ENCODE data around the gene INO80B. TPM values are rescaled to one million over a fixed set of nuclear protein-coding genes. Genes with fewer than 3 reads are reported as not detected.

The INO80B gene
- polyA plus RNA-seq, 1 experiment: 6.4 TPM

DNA sequence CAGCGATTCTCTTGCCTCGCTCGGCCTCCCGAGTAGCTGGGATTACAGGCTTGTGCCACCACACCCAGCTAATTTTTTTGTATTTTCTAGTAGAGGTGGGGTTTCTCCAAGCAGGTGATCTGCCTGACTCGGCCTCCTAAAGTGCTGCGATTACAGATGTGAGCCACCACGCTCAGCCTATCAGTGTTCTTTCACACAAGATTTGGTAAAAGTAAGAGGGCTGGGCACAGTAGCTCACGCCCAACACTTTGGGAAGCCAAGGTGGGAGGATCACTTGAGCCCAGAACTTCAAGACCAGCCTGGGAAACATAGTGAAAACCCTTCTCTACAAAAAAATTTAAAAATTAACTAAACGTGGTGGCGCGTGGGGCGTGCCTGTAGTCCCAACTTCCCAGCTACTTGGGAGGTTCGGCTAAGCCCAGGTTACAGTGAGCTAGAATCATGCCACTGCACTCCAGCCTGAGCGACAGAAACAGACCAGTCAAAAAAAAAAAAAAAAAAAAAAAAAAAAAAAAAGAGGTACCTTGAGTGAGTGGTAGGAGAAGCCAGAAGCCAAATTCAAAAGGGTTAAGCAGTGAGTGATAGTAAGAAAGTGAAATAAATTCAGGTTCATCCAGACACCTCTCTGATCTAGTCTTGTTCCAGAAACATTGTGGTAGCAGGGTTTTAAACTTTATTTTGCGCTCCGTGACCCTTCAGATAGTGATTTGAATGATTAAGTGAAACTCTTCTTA is 16.6 kb downstream of the INO80B start:
- TF ChIP-seq, protein P1, sequence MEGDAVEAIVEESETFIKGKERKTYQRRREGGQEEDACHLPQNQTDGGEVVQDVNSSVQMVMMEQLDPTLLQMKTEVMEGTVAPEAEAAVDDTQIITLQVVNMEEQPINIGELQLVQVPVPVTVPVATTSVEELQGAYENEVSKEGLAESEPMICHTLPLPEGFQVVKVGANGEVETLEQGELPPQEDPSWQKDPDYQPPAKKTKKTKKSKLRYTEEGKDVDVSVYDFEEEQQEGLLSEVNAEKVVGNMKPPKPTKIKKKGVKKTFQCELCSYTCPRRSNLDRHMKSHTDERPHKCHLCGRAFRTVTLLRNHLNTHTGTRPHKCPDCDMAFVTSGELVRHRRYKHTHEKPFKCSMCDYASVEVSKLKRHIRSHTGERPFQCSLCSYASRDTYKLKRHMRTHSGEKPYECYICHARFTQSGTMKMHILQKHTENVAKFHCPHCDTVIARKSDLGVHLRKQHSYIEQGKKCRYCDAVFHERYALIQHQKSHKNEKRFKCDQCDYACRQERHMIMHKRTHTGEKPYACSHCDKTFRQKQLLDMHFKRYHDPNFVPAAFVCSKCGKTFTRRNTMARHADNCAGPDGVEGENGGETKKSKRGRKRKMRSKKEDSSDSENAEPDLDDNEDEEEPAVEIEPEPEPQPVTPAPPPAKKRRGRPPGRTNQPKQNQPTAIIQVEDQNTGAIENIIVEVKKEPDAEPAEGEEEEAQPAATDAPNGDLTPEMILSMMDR (IDR thresholded peaks at IDR 0.05; ENCODE audit: insufficient read depth, low read depth, low read length): no peak
- no peak for DNase-seq (ENCODE audit: low read depth)
- Histone ChIP-seq H3K4me3 (ENCODE audit: low read depth, low read length) (peak overlapping the region; percentile 76), H3K36me3 (ENCODE audit: control insufficient read depth, insufficient read depth, low read length) (peaks cover 13% of the 10 kb centered on the region), H3K27me3 (ENCODE audit: control insufficient read depth, insufficient read depth, low read length) (no peaks in the 10 kb centered on the region)
- ChIA-PET CTCF (interaction anchor here (1.6 kb wide), 1 partner anchor 116 kb away, joined by 5 read pairs; no protein-coding TSS in a partner anchor), POLR2A (no interaction called here)

DNA sequence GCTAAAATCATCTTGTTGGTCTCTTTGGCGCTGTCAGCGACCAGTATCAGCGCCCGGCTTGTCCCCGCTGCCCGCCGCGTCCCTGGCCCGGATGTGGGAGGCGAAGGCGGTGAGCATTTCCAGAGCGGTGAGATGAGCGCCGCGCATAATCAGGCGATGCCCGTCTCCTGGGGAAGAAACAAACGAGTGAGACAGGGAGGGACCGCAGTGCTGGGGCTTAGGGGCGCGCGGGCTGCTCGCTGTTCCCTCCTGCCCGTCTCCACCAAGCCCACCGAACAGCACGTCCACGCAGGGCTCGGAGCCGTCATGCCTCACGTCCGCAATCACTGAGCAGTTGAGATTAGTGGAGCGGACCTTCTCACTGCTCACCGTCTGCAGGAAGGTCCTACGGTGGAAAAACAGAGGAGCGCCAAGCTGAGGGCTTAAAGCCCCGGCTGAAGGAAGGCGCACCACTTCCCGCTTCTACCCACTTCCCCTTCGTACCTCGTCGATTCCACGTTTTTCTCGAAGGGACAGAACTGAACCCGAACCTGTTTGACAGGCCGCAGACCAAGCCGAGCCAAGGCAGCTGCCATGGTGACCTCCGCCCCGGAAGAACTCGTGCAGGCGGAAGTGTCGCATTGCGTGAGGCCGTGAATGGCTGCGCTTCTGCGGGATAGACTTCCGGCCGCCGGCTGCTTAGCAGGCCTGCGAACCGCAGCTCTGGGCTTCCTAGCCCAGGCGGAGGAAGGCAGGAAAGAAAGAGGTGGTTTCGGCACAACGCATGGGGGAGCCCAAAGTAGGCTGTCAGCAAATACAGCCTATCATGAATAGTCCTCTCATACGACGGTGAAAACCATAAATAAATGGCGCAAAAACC is 17.4 kb downstream of the INO80B start, which contains the start of gene MRPL53:
Gene MRPL53 (minus strand): TSS at position 595 of the 859 bp plus-strand sequence. CDS start 20 bp downstream, at position 575.
- Histone ChIP-seq H3K4me3 (ENCODE audit: low read depth, low read length) (peak within 1 kb of the TSS; percentile 76), H3K36me3 (ENCODE audit: control insufficient read depth, insufficient read depth, low read length) (peaks cover 13% of the 10 kb centered on the region), H3K27me3 (ENCODE audit: control insufficient read depth, insufficient read depth, low read length) (no peaks in the 10 kb centered on the region)
- ChIA-PET CTCF (interaction anchor here (1.1 to 2.7 kb wide), 3 partner anchors 10 to 115 kb away, joined by 4 to 10 read pairs (median 5); partner anchors contain the start of genes CCDC142 and TTC31), POLR2A (interaction anchor here (0.9 kb wide), 1 partner anchor 17 kb away, joined by 3 read pairs; the partner anchor contains the start of gene INO80B)
- TF ChIP-seq, protein P1 (IDR thresholded peaks at IDR 0.05; ENCODE audit: insufficient read depth, low read depth, low read length): no peak
- peak; percentile 49 for DNase-seq (ENCODE audit: low read depth)

DNA sequence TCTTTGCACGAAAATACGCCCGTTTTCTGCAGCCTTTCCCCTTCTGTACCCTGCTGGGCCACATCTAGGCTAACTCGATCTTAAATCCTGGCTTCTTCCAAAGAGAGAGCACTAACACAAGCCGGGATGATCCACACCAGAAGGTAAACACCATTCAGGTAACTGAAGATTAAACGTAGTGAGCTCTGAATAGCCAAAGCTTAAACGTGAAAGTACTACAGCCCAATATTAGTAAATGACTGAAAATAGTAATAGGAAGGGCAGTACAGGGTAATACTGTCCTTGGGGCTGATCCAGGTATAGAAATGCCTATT is 18.0 kb downstream of the INO80B start:
- TF ChIP-seq, protein P1 (IDR thresholded peaks at IDR 0.05; ENCODE audit: insufficient read depth, low read depth, low read length): no peak
- Histone ChIP-seq H3K27me3 (ENCODE audit: control insufficient read depth, insufficient read depth, low read length) (no peaks in the 10 kb centered on the region), H3K4me3 (ENCODE audit: low read depth, low read length) (peak overlapping the region; percentile 76), H3K36me3 (ENCODE audit: control insufficient read depth, insufficient read depth, low read length) (peaks cover 17% of the 10 kb centered on the region)
- CTCF ChIA-PET: interaction anchor here (0.8 to 2.7 kb wide), 4 partner anchors 9 to 116 kb away, joined by 3 to 10 read pairs (median 4); partner anchors contain the start of genes CCDC142 and TTC31
- POLR2A ChIA-PET: interaction anchor here (0.9 kb wide), 1 partner anchor 18 kb away, joined by 3 read pairs; the partner anchor contains the start of gene INO80B
- DNase-seq (ENCODE audit: low read depth): no peak

DNA sequence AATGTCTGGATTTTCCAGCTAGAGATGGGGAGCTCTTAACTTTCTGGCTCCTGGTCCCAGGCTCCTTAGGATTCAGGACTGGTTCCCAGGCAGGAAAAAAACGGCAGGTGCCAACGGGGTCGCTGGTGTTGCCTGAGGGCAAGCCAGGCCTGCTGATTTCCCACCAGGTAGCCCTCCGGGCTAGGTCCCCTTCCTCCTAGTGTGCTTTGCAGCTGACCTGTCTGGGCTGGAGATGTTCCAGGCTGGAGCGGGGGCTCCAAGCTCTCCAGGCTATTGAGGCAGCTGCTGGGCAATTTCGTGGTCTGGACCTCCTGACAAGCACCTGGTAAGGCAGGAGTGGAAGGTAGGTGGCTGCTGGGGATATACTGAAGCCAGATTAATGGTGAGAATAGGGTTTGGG is 19.6 kb downstream of the INO80B start:
- ChIA-PET POLR2A (no interaction called here), CTCF (interaction anchor here (1.1 to 2.7 kb wide), 3 partner anchors 8 to 111 kb away, joined by 3 to 10 read pairs (median 3); partner anchors contain the start of genes CCDC142 and TTC31)
- Histone ChIP-seq H3K36me3 (ENCODE audit: control insufficient read depth, insufficient read depth, low read length) (peaks cover 17% of the 10 kb centered on the region), H3K27me3 (ENCODE audit: control insufficient read depth, insufficient read depth, low read length) (no peaks in the 10 kb centered on the region), H3K4me3 (ENCODE audit: low read depth, low read length) (no peak overlapping the region)
- TF ChIP-seq, protein P1 (IDR thresholded peaks at IDR 0.05; ENCODE audit: insufficient read depth, low read depth, low read length): no peak
- no peak for DNase-seq (ENCODE audit: low read depth)

Data from BJ (cell line).